HCT116 (cell line): ENCODE results near the gene HOXB7.
A peak's percentile ranks its signal among the peaks of the same experiment; 100 is the strongest.

Experiments used
- ATF3 ChIP-seq: IDR thresholded peaks from 2 replicates; pipeline ENCODE4 v1.6.1; 2012
- CEBPB ChIP-seq: IDR thresholded peaks from 2 replicates; pipeline ENCODE4 v1.6.1; 2012; ENCODE audit warnings: low read depth
- EGR1 ChIP-seq: IDR thresholded peaks from 2 replicates; pipeline ENCODE4 v1.6.1; 2012; ENCODE audit warnings: low read depth
- EZH2 ChIP-seq: fragments of 200-600 bp; sonication (generic); IDR thresholded peaks from 2 replicates; pipeline ENCODE4 v1.6.1; 2017; ENCODE audit warnings: antibody characterized with exemption, mixed run types
- MAX ChIP-seq: IDR thresholded peaks from 2 replicates; pipeline ENCODE4 v1.6.1; 2012
- POLR2A ChIP-seq: IDR thresholded peaks from 2 replicates; pipeline ENCODE4 v1.7.0; 2011; ENCODE audit warnings: borderline replicate concordance; ENCODE audit not compliant: insufficient read depth, insufficient read length; ENCODE audit errors: extremely low read depth
- POLR2AphosphoS5 ChIP-seq: IDR thresholded peaks from 2 replicates; pipeline ENCODE4 v1.6.1; 2011; ENCODE audit warnings: mild to moderate bottlenecking, low read depth, low read length, moderate library complexity
- RAD21 ChIP-seq: IDR thresholded peaks from 2 replicates; pipeline ENCODE4 v1.6.1; 2012; ENCODE audit warnings: low read depth, mild to moderate bottlenecking
- SP1 ChIP-seq: IDR thresholded peaks from 2 replicates; pipeline ENCODE4 v1.6.1; 2012; ENCODE audit warnings: low read depth
- SRF ChIP-seq: IDR thresholded peaks from 2 replicates; pipeline ENCODE4 v1.6.1; 2012; ENCODE audit warnings: low read depth
- ZFX ChIP-seq: fragments of 450-650 bp; IDR thresholded peaks from 2 replicates; pipeline ENCODE4 v1.6.1; 2017
- ZNF274 ChIP-seq: fragments of 200-500 bp; sonication (Bioruptor generic); IDR thresholded peaks from 2 replicates; pipeline ENCODE4 v1.6.1; 2014; ENCODE audit warnings: mild to moderate bottlenecking, low read depth, low read length, inconsistent platforms
- TF ChIP-seq, protein P1 (sequence below), 3 experiments: fragments of 200-600 bp in 1 of 3; sonication (generic) in 1 of 3; IDR thresholded peaks in 2 of 3; conservative IDR thresholded peaks in 1 of 3; 2 replicates each; pipeline ENCODE4 v1.5.1; 2012 to 2017; ENCODE audit warnings: low read depth in 2 of 3, low read length in 2 of 3, antibody characterized with exemption in 1 of 3, borderline replicate concordance in 1 of 3, control low read depth in 1 of 3, mild to moderate bottlenecking in 1 of 3, mixed read lengths in 1 of 3, mixed run types in 1 of 3, moderate library complexity in 1 of 3; ENCODE audit not compliant: insufficient read depth in 1 of 3

GRCh38 chr17:48611681-48612455, 1.1 kb upstream of the HOXB7 start:
- TF ChIP-seq, protein P1, sequence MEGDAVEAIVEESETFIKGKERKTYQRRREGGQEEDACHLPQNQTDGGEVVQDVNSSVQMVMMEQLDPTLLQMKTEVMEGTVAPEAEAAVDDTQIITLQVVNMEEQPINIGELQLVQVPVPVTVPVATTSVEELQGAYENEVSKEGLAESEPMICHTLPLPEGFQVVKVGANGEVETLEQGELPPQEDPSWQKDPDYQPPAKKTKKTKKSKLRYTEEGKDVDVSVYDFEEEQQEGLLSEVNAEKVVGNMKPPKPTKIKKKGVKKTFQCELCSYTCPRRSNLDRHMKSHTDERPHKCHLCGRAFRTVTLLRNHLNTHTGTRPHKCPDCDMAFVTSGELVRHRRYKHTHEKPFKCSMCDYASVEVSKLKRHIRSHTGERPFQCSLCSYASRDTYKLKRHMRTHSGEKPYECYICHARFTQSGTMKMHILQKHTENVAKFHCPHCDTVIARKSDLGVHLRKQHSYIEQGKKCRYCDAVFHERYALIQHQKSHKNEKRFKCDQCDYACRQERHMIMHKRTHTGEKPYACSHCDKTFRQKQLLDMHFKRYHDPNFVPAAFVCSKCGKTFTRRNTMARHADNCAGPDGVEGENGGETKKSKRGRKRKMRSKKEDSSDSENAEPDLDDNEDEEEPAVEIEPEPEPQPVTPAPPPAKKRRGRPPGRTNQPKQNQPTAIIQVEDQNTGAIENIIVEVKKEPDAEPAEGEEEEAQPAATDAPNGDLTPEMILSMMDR (IDR thresholded peaks at IDR 0.05 in 2 of 3, conservative IDR thresholded peaks at IDR 0.05 in 1 of 3; ENCODE audit: borderline replicate concordance in 1 of 3, insufficient read depth in 1 of 3, low read depth in 2 of 3, low read length in 2 of 3) = no peak
- TF ChIP-seq RAD21 (no peak), MAX (no peak), POLR2A (peak; percentile 38), ATF3 (no peak), EZH2 (no peak), SP1 (no peak), ZFX (peak; percentile 48; the same call in 1 of the 2 replicates), SRF (no peak), POLR2AphosphoS5 (peak; percentile 90), EGR1 (no peak), CEBPB (no peak), ZNF274 (no peak)
